Natural killer cell (primary cell): ENCODE data around the gene OR52E4. TPM values are rescaled to one million over a fixed set of nuclear protein-coding genes. Genes with fewer than 3 reads are reported as not detected.

Experiments used
- ATAC-seq, 3 donors: fragments of 150-1000 bp in 2 of 3; fragments of 200-7000 bp in 1 of 3; cut with Tn5 transposase; 1 replicate in 1 of 3; 2 replicates in 2 of 3; pipeline ENCODE4 v1.10.0; 2021; ENCODE audit warnings: mild to moderate bottlenecking in 2 of 3, moderate library complexity in 2 of 3
- DNase-seq, 2 donors: peaks; one replicate each; pipeline versions ENCODE4 v3.0.0 to v3.0.0-alpha.2; 2013 to 2021; ENCODE audit warnings: mixed read lengths in 1 of 2
- H3K27ac ChIP-seq: one replicate; pipeline ENCODE4 v1.5.1; 2013; ENCODE audit warnings: mild to moderate bottlenecking, low read length
- H3K27me3 ChIP-seq: one replicate; pipeline ENCODE4 v1.6.1; 2013; ENCODE audit warnings: low read length; ENCODE audit not compliant: control insufficient read depth, insufficient read depth
- H3K36me3 ChIP-seq: one replicate; pipeline ENCODE4 v1.6.1; 2013; ENCODE audit warnings: low read length; ENCODE audit not compliant: control insufficient read depth, insufficient read depth
- H3K4me1 ChIP-seq: one replicate; pipeline ENCODE4 v1.6.1; 2013; ENCODE audit warnings: low read length; ENCODE audit not compliant: control insufficient read depth, insufficient read depth
- H3K4me3 ChIP-seq: one replicate; pipeline ENCODE4 v1.5.1; 2013; ENCODE audit warnings: low read length
- H3K9me3 ChIP-seq: one replicate; pipeline ENCODE4 v1.6.1; 2013; ENCODE audit warnings: low read length; ENCODE audit not compliant: control insufficient read depth, insufficient read depth
- H3K27ac Mint-ChIP-seq, 2 donors: one replicate each; pipeline ENCODE4 v1.8.0; 2022; ENCODE audit warnings: mild to moderate bottlenecking in 2 of 2, mixed read lengths in 2 of 2, moderate library complexity in 1 of 2
- H3K27me3 Mint-ChIP-seq, 2 donors: one replicate each; pipeline ENCODE4 v1.8.0; 2022; ENCODE audit warnings: low read depth in 2 of 2, mixed read lengths in 2 of 2
- H3K36me3 Mint-ChIP-seq: one replicate; pipeline ENCODE4 v1.8.0; 2022; ENCODE audit warnings: mixed read lengths
- H3K4me1 Mint-ChIP-seq, 2 donors: one replicate each; pipeline ENCODE4 v1.8.0; 2022; ENCODE audit warnings: mixed read lengths in 2 of 2
- H3K4me3 Mint-ChIP-seq: one replicate; pipeline ENCODE4 v1.8.0; 2022; ENCODE audit warnings: mild to moderate bottlenecking, moderate library complexity, mixed read lengths
- H3K9me3 Mint-ChIP-seq, 2 donors: one replicate each; pipeline ENCODE4 v1.8.0; 2022; ENCODE audit warnings: mixed read lengths in 2 of 2
- CTCF ChIP-seq: fragments of 200-600 bp; IDR thresholded peaks from one replicate; pipeline ENCODE4 v1.8.0; 2022; ENCODE audit warnings: antibody characterized with exemption
- WGBS: methylation state at CpG from one replicate; pipeline ENCODE4 v1.1.7; 2013; ENCODE audit warnings: missing lambda C conversion rate; ENCODE audit not compliant: insufficient coverage; 5-methylcytosine and 5-hydroxymethylcytosine counted together
- intact Hi-C: fragments of 100-400 bp; cut with micrococcal nuclease; formaldehyde crosslinking; loops from one replicate; pipeline ENCODE4 v1.14.2; 2022
- total RNA-seq, 4 donors: library from RNA; stranded (reverse); fragments of 120-200 nt in 1 of 4; gene quantifications; one replicate each; pipeline versions ENCODE4 v1.2.3 to v1.2.4, GENCODE V29; 2013 to 2022

Gene OR52E4
- total RNA-seq, 3 donors from 2014 or later (not counting 1 experiment from before 2014, with no cell fraction given): not detected

DNA sequence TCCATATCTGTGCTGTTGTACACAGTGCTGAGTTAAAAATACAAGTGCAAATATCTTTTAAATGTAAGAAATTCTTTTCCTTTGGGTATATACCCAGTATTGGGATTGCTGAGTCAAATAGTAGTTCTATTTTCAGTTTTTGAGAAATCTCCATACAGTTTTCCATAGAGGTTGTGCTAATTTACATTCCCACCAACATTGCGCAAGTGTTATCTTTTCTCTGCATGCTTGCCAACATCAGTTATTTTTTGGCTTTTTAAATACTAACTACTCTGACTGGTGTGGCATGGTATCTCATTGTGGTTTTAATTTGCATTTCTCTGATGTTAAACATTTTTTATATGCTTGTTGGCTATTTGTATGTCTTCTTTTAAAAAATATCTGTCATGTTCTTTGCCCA, 29.4 kb upstream of the OR52E4 start:
- Histone ChIP-seq H3K27me3 (no peaks in the 10 kb centered on the region), H3K27ac (no peak overlapping the region), H3K36me3 (no peaks in the 10 kb centered on the region), H3K4me3 (no peak overlapping the region), H3K9me3 (no peaks in the 10 kb centered on the region), H3K4me1 (no peaks in the 10 kb centered on the region)
- DNase-seq (no peak), ATAC-seq (no peak)
- no peaks in the 10 kb centered on the region for H3K4me1 Mint-ChIP-seq
- H3K4me3 Mint-ChIP-seq: no peak overlapping the region
- H3K27me3 Mint-ChIP-seq: peaks cover 12 to 19% of the 10 kb centered on the region in 2 donors
- intact Hi-C loops: no loop called here
- peaks cover 0 to 4% of the 10 kb centered on the region in 2 donors for H3K9me3 Mint-ChIP-seq
- no peak for TF ChIP-seq CTCF
- H3K27ac Mint-ChIP-seq: no peak overlapping the region
- H3K36me3 Mint-ChIP-seq: no peaks in the 10 kb centered on the region
- 100% methylated on average over 1 of the region's 1 CpG for WGBS

- H3K4me3 Mint-ChIP-seq: no peak within 1 kb of the TSS
- H3K27me3 Mint-ChIP-seq: peaks cover 7 to 30% of the 10 kb centered on the region in 2 donors
- no CpG with 5 or more reads among the region's 3 CpGs for WGBS
- no peaks in the 10 kb centered on the region for H3K4me1 ChIP-seq
- H3K27ac ChIP-seq: no peak within 1 kb of the TSS
- TF ChIP-seq CTCF: no peak
- no peaks in the 10 kb centered on the region for H3K36me3 ChIP-seq
- H3K9me3 ChIP-seq: no peaks in the 10 kb centered on the region
- DNase-seq (no peak), ATAC-seq (no peak)
- H3K27me3 ChIP-seq: no peaks in the 10 kb centered on the region
- peaks cover 0 to 2% of the 10 kb centered on the region in 2 donors for H3K9me3 Mint-ChIP-seq
- H3K36me3 Mint-ChIP-seq: no peaks in the 10 kb centered on the region
- no peak within 1 kb of the TSS for H3K4me3 ChIP-seq
- no peaks in the 10 kb centered on the region for H3K4me1 Mint-ChIP-seq
- H3K27ac Mint-ChIP-seq: no peak within 1 kb of the TSS
- intact Hi-C loops: no loop called here
Measured at GRCh38 chr11:5857590-5857989, 22.8 kb upstream of the OR52E4 start, which contains the start of gene OR52E8. Gene OR52E8, minus strand, starts transcription at chr11:5857690. Its CDS starts 0 bp downstream, at chr11:5857690.

DNA sequence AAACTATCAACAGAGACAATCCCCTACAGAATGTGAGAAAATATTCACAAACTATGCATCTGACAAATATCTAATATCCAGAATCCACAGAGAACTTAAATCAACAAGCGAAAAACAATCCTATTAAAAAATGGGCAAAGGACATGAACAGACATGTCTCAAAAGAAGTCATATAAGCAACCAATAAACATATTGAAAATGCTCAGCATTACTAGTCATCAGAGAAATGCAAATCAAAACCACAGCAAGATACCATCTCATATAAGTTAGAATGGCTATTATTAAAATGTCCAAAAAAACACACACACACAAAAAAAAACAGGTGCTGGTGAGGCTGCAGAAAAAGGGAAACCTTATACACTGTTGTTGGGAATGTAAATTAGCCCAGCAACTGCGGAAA, 14.6 kb upstream of the OR52E4 start:
- H3K27me3 ChIP-seq: no peaks in the 10 kb centered on the region

More for the DNA sequence above, 14.6 kb upstream of the OR52E4 start:
- no peak for TF ChIP-seq CTCF
- Histone ChIP-seq H3K9me3 (no peaks in the 10 kb centered on the region), H3K4me1 (no peaks in the 10 kb centered on the region), H3K36me3 (no peaks in the 10 kb centered on the region), H3K4me3 (no peak overlapping the region), H3K27ac (no peak overlapping the region)
- WGBS: 100% methylated on average over 2 of the region's 2 CpGs
- Mint-ChIP-seq H3K27ac (no peak overlapping the region), H3K36me3 (no peaks in the 10 kb centered on the region), H3K27me3 (peaks cover 4 to 24% of the 10 kb centered on the region in 2 donors), H3K4me3 (no peak overlapping the region), H3K9me3 (no peaks in the 10 kb centered on the region), H3K4me1 (no peaks in the 10 kb centered on the region)
- DNase-seq (no peak), ATAC-seq (no peak)
- intact Hi-C loops: no loop called here
